Activated naive CD4-positive, alpha-beta T cell treated with anti-CD3 and anti-CD28 coated beads for 36 hours (primary cell): ENCODE measurements around the gene PEX14. TPM values are rescaled to one million over a fixed set of nuclear protein-coding genes. Genes with fewer than 3 reads are reported as not detected.

Source experiments
- CTCF ChIA-PET: fragments of 350-600 bp; sonication (Branson Sonifier 250); formaldehyde crosslinking; loops from one replicate; lab custom pipeline; 2021; ENCODE audit warnings: antibody characterized with exemption; lab: Charles Lee
- DNase-seq: peaks from one replicate; pipeline ENCODE4 v3.0.0-alpha.2; 2020
- H3K27ac Mint-ChIP-seq: one replicate; pipeline ENCODE4 v1.8.0; 2021; ENCODE audit warnings: mild to moderate bottlenecking, mixed read lengths
- H3K27me3 Mint-ChIP-seq: one replicate; pipeline ENCODE4 v1.8.0; 2021; ENCODE audit warnings: low read depth, mixed read lengths
- H3K36me3 Mint-ChIP-seq: one replicate; pipeline ENCODE4 v1.8.0; 2021; ENCODE audit warnings: low read depth, mixed read lengths
- H3K4me1 Mint-ChIP-seq: one replicate; pipeline ENCODE4 v1.8.0; 2021; ENCODE audit warnings: low read depth, mixed read lengths
- H3K4me3 Mint-ChIP-seq: one replicate; pipeline ENCODE4 v1.8.0; 2021; ENCODE audit warnings: mild to moderate bottlenecking, moderate library complexity, mixed read lengths
- H3K9me3 Mint-ChIP-seq: one replicate; pipeline ENCODE4 v1.8.0; 2021; ENCODE audit warnings: mixed read lengths
- intact Hi-C: fragments of 100-400 bp; cut with micrococcal nuclease; formaldehyde crosslinking; loops from one replicate; pipeline ENCODE4 v1.15.1; 2023
- total RNA-seq, 2 experiments: library from RNA; stranded (reverse); gene quantifications; one replicate each; pipeline ENCODE4 v1.2.3, GENCODE V29; 2021

The PEX14 gene
- total RNA-seq, 2 experiments from 2014 or later: 15.8 to 17.2 TPM

DNA sequence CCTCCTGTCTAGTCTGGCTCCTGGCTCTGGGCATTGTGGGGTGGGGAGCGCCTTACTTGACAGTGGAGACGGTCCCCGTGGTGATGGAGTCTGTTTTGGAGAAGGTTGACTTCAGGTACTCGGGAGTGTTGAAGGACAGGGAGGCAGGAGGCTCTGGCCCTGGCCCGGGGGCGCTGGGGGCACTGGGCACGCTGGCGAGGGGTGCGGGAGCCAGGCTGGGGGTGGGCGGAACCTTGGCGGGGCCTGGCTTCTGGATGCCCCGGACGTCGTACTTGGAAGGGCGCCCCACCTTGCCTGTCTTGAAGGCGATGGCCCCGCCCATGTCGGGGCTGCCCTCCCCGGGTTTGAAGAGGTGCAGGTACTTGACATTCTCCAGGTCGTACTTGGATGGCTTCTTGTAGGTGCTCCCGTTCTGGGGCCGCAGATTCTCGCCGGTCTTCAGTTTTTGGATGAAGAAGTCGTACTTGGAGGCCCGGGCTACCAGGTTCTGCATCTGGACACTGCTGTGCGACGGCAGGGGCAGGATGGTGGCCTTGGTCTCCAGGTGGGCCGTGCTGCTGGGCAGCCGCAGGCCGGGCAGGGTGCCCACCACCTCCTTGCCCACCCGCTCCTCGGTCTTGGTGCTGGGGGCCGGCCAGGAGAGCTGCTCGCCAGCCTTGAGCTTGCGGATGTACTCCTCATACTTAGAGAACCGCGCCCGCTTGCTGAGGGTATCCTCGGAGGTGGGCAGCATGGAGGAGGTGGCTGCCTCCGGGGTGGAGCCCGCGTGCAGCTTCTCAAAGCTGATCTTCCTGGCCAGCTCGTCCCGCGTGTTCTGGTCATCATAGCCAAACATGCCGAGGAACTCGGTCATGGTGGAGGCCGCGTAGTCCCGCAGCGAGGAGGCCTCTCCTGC is 185.1 kb downstream of the PEX14 start:
- Mint-ChIP-seq H3K4me1 (no peaks in the 10 kb centered on the region), H3K4me3 (no peak overlapping the region), H3K27ac (no peak overlapping the region), H3K36me3 (no peaks in the 10 kb centered on the region), H3K9me3 (no peaks in the 10 kb centered on the region), H3K27me3 (no peaks in the 10 kb centered on the region)
- intact Hi-C loops: no loop called here
- no peak for DNase-seq
- CTCF ChIA-PET: no interaction called here

DNA sequence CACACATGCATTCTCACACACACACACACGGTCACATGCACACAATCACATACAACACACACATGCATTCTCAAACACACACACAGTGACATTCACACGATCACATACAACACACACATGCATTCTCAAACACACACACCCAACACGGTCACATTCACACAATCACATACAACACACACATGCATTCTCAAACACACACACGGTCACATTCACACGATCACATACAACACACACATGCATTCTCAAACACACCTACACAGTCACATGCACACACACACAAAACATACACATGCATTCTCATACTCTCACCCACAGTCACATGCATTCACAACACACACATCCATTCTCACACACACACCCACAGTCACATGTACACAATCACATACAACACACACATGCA is 186.7 kb downstream of the PEX14 start:
- no peaks in the 10 kb centered on the region for H3K36me3 Mint-ChIP-seq
- no peaks in the 10 kb centered on the region for H3K9me3 Mint-ChIP-seq
- intact Hi-C loops: no loop called here
- DNase-seq: no peak
- H3K4me1 Mint-ChIP-seq: no peaks in the 10 kb centered on the region
- H3K27me3 Mint-ChIP-seq: no peaks in the 10 kb centered on the region
- no peak overlapping the region for H3K4me3 Mint-ChIP-seq
- no peak overlapping the region for H3K27ac Mint-ChIP-seq
- CTCF ChIA-PET: no interaction called here

DNA sequence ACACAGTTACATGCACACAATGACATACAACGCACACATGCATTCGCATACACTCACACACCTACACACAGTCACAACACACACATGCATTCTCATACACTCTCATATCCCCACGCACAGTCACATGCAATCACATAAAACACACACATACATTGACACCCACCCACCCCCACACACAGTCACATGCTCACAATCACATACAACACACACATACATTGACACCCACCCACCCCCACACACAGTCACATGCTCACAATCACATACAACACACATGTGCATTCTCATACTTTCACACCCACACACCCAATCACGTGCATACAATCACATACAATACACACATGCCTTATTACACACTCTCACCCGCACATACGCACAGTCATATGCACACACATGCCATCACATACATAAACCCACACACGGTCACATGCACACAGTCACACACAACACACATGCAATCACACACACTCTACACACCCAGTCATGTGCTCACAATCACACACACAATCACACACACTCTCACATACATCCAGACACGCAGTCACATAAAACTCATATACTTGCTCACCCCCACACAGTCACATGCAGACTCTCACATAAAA is 187.4 kb downstream of the PEX14 start:
- CTCF ChIA-PET: no interaction called here
- H3K27me3 Mint-ChIP-seq: no peaks in the 10 kb centered on the region
- H3K9me3 Mint-ChIP-seq: no peaks in the 10 kb centered on the region

DNA sequence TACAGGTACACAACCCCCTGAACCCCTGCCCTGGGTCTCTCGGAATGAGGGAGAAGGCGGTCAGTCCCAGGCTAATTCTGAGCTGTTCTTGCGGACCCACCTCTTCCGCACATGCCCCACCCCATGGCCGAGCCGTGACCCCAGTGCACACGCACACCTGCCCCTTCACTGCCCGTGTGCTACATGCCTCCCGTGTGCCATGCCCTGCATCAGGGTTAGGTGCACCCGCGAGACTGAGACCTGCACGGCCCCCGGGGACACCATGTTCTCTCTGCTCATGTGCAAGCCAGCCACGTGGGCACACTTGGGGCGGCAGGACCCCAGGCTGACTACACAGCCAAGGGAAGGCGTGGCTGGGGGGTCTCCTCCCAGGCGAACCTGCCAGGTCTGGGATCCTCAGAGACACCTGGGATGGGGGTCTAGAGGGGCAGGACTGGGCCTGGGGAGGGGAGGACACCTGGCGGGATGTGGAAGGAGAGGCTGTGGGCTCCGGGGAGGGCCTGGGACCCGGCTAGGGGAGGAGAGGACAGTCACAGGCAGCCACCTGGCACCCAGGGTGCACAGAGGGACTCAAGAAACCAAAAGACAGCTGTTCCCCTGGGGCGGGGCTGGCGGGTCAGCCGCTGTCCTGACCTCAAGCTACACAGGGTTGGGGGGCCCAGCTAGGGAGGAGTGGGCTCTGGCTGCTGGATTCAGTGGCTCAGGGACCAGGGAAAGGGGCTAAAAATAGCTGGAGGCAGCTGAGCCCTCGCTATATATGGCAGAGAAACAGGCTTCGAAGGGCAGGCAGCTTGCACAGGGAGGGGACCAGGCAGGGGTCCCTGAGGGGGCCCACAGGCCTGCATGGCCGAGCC is 188.3 kb downstream of the PEX14 start:
- H3K27ac Mint-ChIP-seq: no peak overlapping the region
- no peaks in the 10 kb centered on the region for H3K27me3 Mint-ChIP-seq
- no peaks in the 10 kb centered on the region for H3K4me1 Mint-ChIP-seq
- intact Hi-C loops: no loop called here
- no peak overlapping the region for H3K4me3 Mint-ChIP-seq
- CTCF ChIA-PET: no interaction called here
- H3K36me3 Mint-ChIP-seq: no peaks in the 10 kb centered on the region
- H3K9me3 Mint-ChIP-seq: no peaks in the 10 kb centered on the region
- DNase-seq: no peak

More for the DNA sequence above, 187.4 kb downstream of the PEX14 start:
- no peak for DNase-seq
- H3K4me3 Mint-ChIP-seq: no peak overlapping the region
- intact Hi-C loops: no loop called here
- H3K4me1 Mint-ChIP-seq: no peaks in the 10 kb centered on the region
- H3K36me3 Mint-ChIP-seq: no peaks in the 10 kb centered on the region
- no peak overlapping the region for H3K27ac Mint-ChIP-seq

DNA sequence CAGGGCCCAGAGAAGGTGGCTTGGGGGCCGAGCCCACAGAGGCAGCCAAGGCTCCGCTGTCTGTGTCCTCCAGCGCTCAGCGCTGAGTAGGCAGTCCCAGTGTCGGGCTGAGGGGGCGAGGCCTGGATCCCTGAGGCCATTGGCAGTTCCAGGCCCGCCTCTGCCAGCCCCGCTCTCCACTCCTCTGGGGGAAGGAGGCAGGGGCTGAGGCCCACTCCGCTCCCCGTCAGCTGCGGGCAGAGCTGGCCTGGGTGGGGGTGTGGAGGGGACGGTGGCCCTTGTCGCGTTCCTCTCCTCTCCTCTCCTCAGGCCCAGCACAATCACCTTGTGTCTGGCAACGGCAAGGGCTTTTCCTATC is 188.9 kb downstream of the PEX14 start:
- Mint-ChIP-seq H3K36me3 (no peaks in the 10 kb centered on the region), H3K4me3 (no peak overlapping the region), H3K27ac (no peak overlapping the region), H3K9me3 (no peaks in the 10 kb centered on the region), H3K27me3 (no peaks in the 10 kb centered on the region), H3K4me1 (no peaks in the 10 kb centered on the region)
- CTCF ChIA-PET: no interaction called here
- intact Hi-C loops: no loop called here
- no peak for DNase-seq

- DNase-seq: no peak
- no peaks in the 10 kb centered on the region for H3K36me3 Mint-ChIP-seq
- no peaks in the 10 kb centered on the region for H3K4me1 Mint-ChIP-seq
- CTCF ChIA-PET: no interaction called here
- H3K9me3 Mint-ChIP-seq: no peaks in the 10 kb centered on the region
- intact Hi-C loops: no loop called here
- no peak overlapping the region for H3K4me3 Mint-ChIP-seq
- no peak overlapping the region for H3K27ac Mint-ChIP-seq
- no peaks in the 10 kb centered on the region for H3K27me3 Mint-ChIP-seq
Measured at GRCh38 chr1:10664251-10664650, 189.5 kb downstream of the PEX14 start.

DNA sequence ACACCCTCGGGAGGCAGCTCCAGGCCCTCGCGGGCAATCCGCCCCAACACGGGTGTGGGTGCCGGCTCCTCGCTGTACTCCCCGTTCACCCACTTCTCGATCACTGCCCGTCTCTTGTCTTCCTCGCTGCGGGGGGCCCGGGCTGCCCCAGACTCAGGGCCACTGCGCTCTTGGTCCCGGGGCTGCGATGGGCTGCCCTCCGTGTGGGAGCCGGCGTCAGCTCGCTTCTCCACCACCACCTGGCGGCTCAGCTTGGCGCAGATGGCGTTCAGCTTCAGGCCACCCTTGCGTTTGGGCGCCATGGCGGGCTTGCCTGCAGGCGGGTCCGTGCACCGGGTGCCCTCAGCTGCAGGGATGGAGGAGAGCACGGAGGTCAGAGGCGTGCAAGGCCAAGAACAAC is 190.5 kb downstream of the PEX14 start:
- Mint-ChIP-seq H3K27me3 (no peaks in the 10 kb centered on the region), H3K9me3 (no peaks in the 10 kb centered on the region), H3K4me3 (no peak overlapping the region), H3K4me1 (no peaks in the 10 kb centered on the region), H3K27ac (no peak overlapping the region), H3K36me3 (no peaks in the 10 kb centered on the region)
- CTCF ChIA-PET: no interaction called here
- no peak for DNase-seq
- intact Hi-C loops: no loop called here

DNA sequence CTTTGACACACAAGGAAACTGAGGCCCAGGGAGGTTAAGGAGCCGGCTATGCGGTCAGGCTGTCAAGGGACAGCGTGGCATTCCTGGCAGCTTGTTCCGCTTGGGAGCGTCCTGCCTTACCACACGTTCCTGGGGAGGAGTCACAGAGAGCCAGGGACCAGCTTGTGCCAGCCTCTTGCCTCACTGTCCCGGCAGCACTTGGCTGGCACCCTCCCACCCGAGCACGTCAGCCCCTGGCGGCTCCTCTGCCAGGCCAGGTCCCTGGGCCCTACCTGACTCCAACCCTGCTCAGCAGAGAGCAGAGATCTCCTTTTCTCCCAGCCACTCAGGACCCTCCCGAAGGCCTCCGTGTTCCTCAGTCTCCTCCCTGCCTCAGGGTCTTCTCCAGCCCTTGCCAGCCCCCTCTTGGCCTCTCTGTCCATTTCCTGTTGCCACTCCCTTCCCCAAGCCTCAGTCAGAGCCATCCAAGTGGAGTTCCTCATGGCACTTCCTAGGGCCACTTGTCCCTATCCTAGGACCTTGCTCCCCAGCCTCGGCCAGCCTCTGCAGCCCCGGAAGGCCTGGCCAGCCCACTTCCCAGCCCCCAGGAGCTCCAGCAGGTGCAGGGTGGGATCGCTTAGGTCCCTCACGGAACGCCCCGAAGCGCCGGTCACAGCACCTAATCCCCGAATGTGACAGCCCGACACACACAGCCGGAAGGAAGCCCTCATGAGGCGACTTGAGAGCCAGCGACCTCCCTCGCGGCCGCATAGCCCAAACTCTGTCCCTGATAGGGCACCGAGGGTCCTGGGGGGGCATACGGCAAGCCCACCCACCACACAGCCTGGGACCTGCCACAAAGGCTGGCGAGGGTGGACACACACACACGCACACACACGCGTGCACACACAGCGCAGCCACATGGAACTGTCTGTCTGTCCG is 191.4 kb downstream of the PEX14 start:
- Mint-ChIP-seq H3K4me3 (no peak overlapping the region), H3K4me1 (no peaks in the 10 kb centered on the region), H3K9me3 (no peaks in the 10 kb centered on the region), H3K27me3 (no peaks in the 10 kb centered on the region), H3K36me3 (no peaks in the 10 kb centered on the region), H3K27ac (no peak overlapping the region)
- CTCF ChIA-PET: no interaction called here
- no peak for DNase-seq
- intact Hi-C loops: no loop called here

GRCh38 chr1:10667861-10668761 is 193.4 kb downstream of the PEX14 start:
- CTCF ChIA-PET: no interaction called here
- DNase-seq: no peak
- Mint-ChIP-seq H3K36me3 (no peaks in the 10 kb centered on the region), H3K27me3 (no peaks in the 10 kb centered on the region), H3K4me3 (no peak overlapping the region), H3K9me3 (no peaks in the 10 kb centered on the region), H3K27ac (no peak overlapping the region), H3K4me1 (no peaks in the 10 kb centered on the region)
- intact Hi-C loops: no loop called here

DNA sequence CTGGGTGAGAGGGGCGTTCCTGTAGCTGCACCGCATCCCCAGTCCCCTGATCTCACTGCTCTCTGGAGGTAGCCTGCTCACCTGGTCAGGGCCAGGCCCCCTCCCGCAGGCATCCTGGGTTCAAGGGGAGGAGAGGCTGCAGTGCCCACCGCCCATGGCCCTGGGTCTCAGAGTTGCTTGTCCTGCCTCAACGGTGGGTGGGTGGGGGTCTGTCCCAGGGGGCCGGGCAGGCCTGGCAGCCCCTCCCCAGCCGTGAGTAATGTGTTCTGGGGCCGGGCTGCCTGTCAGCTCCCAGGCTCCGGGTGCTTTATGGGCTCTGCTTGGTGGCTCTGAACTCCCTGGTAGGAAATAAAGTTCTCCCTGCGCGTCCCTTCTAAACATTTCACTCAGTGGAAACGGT is 194.8 kb downstream of the PEX14 start:
- Mint-ChIP-seq H3K36me3 (no peaks in the 10 kb centered on the region), H3K9me3 (no peaks in the 10 kb centered on the region), H3K4me3 (no peak overlapping the region), H3K27me3 (no peaks in the 10 kb centered on the region), H3K4me1 (no peaks in the 10 kb centered on the region), H3K27ac (no peak overlapping the region)
- CTCF ChIA-PET: no interaction called here
- no peak for DNase-seq
- intact Hi-C loops: no loop called here

- no peak overlapping the region for H3K4me3 Mint-ChIP-seq
- intact Hi-C loops: no loop called here
- no peaks in the 10 kb centered on the region for H3K4me1 Mint-ChIP-seq
- DNase-seq: no peak
- no peaks in the 10 kb centered on the region for H3K36me3 Mint-ChIP-seq
- CTCF ChIA-PET: no interaction called here
- H3K27ac Mint-ChIP-seq: no peak overlapping the region
- H3K9me3 Mint-ChIP-seq: no peaks in the 10 kb centered on the region
- no peaks in the 10 kb centered on the region for H3K27me3 Mint-ChIP-seq
Measured at GRCh38 chr1:10670190-10670589, 195.4 kb downstream of the PEX14 start.
